Medulla oblongata (tissue), 1 donor: ENCODE results near the gene DOCK4.
"Not testable (repeated sequence)": the region's sequence is repeated elsewhere in the genome, so short reads cannot be mapped to it uniquely, and the experiment has no call there.

Source experiments
- DNase-seq: peaks from one replicate; pipeline ENCODE4 v3.0.0-alpha.2; 2015; ENCODE audit errors: extremely low spot score

Gene DOCK4

DNA sequence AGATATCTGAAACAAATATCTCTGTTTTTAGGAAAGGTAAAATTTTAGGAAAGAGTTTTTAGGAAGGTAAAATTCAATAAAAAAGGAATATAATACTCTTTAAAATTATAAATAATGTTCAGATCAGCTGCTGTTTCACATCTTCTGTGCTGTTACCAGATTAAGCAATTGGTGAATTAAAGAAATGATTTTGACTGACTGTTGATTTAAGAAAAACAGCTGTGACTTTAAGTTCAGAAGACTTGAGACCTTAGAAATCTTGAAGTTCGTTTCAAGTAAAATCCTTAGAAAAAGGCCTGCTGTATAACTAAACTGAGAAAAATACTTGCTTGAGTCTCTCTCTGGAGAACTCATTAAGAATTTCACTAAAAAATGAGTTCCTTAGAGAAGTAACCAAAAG is 250.6 kb downstream of the DOCK4 start:
- DNase-seq = no peak

- DNase-seq = peak; percentile 72
Observed at GRCh38 chr7:111954474-111955381, 251.5 kb downstream of the DOCK4 start.

DNA sequence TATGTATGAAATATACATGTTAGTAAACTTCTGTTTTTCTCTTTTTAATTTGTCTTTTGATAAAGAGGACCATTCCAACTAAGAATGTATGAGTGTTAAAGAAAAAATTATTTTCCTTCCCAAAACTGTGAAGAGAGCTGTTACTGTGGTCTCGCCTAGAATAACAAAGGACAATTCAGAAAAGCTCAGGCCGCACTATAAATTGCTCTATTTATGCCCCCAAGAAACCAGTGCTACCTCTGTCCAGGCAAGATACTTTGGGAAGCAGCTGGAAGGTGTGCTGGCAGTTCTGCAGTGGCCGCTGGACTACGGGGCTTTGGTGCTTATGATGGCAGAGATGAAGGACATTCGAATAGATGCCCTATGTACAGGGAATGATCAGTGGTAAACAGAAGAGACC is 252.1 kb downstream of the DOCK4 start:
- DNase-seq = no peak

- peak; percentile 77 for DNase-seq
Observed at GRCh38 chr7:111953611-111954010, 252.6 kb downstream of the DOCK4 start.

- DNase-seq = no peak
Observed at GRCh38 chr7:111952783-111953182, 253.4 kb downstream of the DOCK4 start.

- no peak for DNase-seq
Observed at GRCh38 chr7:111951052-111951451, 255.1 kb downstream of the DOCK4 start.

- DNase-seq = no peak
Observed at GRCh38 chr7:111942450-111943081, 263.6 kb downstream of the DOCK4 start.

DNA sequence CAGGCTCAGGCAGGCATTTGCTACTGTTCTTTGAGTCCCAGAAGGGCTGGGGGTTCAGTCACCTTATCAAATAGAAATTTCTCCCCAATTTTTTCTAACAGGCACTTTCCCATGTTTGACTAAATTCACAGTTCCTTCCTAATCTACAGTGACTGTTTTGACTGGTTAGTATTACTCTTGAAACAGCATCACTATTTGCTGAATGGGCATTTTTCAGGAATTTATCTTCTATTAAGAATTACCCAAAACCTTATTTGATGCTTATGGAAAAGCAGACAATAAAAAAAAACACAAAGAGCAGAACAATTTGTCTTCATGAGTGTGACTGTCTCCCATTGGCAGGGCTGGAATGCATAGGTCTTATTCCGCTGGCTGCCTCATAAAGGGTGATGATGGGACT is 269.0 kb downstream of the DOCK4 start:
- DNase-seq = no peak

DNA sequence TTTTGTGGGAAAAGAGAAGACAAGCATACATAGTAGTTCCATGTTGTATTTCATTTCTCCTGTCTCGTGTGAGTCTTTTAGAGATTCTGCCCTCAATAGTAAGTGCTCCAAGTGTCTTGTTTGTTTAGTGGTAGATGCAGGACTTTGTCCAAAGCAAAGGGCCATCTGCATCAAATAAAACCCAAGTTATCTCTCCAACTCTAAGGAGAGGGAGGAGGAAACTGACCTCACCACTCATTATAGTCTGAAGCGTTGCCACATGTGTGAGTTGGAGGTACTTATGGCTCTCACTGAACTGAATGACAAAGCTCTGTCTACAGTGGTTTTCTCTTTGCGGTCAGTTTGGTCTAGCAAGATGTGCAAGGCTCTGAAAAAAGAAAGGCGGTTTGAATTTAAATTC is 272.6 kb downstream of the DOCK4 start:
- DNase-seq = no peak

DNA sequence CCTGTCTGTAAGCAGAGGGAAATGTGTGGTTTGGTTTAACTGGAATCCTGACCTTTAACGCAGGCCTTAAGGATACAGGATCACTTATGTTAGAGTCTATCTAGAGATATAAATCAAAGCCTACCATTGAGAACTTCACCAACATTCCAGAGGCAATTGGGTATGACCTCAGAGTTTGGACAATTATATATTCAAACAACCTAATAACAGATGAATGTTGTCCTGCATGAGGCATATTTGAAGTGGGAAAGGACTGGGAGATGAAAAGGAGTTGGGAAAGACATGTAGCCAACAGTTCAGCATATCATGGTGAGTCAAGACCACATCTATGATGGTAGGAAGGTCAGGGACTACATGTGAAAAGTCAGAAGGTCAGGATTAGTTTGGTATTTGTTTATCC is 274.2 kb downstream of the DOCK4 start:
- DNase-seq = no peak

- DNase-seq = no peak
Observed at GRCh38 chr7:111931016-111931517, 275.1 kb downstream of the DOCK4 start.

DNA sequence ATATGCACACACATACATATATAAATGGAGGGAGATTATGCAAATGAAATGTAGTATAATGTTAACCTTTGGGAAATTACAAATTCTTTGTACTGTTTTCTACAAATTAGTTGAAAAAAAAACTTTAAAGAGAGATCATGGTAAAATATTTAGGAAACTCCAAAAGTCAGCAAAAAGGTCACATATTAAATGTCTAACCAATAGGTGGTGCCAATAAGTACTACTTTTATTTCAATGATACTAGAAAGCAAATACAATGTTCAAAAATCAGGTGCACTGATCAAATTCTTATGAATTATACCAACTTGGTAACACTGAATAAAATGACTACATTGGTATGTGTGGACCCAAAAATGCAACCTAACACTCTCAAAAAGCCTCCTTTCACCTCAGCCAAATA is 276.9 kb downstream of the DOCK4 start:
- no peak for DNase-seq

DNA sequence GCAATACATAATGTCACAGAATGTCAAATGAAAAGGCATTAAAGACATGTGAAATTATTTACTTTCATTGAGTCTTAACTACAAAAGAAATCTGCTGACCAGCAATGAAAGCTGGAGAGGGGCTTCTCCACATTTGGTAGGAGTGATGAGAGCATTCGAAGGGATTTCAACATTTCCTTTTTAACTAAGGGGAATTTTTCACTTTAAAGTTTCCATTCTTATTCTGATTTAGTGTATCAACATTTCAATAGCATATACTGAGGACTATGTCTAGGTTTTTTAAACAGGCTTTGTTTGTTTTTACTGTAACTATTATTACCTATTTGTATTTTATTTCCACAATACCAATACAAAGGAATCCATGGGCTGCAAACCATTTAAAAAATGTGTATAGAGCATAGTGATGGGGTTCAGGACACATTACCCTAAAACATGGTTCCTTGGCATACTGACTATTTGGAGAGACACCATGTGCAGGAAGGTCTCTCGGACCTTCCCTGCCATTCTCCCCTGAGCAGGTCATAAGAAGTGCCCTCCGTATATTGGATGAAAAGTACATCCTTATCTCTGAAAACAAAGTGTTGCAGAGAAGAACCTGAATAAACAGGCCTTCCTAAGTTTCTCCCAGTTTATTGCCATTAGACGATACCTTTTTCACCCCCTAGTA is 278.7 kb downstream of the DOCK4 start:
- DNase-seq = no peak

GRCh38 chr7:111920329-111920728 is 285.9 kb downstream of the DOCK4 start:
- DNase-seq = no peak

DNA sequence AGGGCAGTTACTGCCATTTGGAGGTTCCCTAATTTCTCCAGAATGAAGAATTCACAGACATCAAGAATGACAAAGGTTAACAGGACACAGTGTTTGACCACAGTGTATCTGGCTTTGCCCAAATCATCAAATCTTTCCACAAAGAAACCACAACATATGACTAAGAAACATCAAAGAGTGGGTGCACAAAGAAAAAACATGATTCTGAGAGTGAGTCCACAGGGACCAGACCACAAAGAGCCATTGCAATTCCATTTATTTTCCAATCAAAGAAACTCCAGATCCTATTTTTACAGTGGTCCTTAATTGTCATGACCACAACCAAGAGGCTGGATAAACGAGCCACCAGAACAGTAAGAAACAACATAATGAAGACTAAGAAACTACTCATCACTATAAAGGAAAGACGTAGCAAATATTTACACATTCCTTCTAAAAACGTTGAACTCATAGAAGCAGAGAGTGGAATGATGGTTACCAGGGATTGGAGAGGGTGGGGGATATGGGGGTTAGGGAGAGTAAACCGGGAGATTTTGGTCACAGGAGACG is 286.5 kb downstream of the DOCK4 start:
- no peak for DNase-seq

DNA sequence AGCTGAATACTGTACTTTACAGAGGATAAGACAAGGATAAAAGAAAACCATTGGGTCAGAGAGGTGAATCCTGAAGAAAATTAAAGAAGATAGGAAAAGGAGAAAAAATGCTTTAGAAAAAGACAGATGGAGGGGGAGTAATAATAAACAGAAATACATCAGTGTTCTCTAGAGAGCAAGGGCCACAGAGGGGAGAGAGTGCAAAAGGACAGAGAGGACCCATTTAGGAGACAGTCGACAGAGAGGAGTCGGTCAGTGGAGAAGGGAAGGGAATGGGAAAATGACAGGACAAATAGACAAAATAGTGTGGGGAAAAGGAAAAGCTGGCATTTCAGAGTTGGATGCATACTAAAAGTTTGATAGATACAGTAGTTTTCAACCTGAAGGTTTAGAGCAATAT is 287.0 kb downstream of the DOCK4 start:
- DNase-seq = no peak

GRCh38 chr7:111918461-111918860 is 287.7 kb downstream of the DOCK4 start:
- no peak for DNase-seq

DNA sequence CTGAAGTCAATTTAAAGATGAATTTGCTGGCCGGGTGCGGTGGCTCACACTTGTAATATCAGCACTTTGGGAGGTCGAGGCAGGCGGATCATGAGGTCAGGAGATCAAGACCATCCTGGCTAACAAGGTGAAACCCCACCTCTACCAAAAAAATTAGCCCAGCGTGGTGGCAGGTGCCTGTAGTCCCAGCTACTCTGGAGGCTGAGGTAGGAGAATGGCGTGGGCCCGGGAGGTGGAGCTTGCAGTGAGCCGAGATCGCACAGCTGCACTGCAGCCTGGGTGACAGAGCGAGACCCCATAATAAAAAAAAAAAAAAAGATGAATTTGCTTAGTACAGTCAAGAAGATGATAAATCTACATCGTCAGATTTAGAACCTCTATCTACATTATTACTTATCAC is 288.8 kb downstream of the DOCK4 start:
- DNase-seq = not testable (repeated sequence)

GRCh38 chr7:111914291-111914690 is 291.9 kb downstream of the DOCK4 start:
- peak; percentile 60 for DNase-seq

DNA sequence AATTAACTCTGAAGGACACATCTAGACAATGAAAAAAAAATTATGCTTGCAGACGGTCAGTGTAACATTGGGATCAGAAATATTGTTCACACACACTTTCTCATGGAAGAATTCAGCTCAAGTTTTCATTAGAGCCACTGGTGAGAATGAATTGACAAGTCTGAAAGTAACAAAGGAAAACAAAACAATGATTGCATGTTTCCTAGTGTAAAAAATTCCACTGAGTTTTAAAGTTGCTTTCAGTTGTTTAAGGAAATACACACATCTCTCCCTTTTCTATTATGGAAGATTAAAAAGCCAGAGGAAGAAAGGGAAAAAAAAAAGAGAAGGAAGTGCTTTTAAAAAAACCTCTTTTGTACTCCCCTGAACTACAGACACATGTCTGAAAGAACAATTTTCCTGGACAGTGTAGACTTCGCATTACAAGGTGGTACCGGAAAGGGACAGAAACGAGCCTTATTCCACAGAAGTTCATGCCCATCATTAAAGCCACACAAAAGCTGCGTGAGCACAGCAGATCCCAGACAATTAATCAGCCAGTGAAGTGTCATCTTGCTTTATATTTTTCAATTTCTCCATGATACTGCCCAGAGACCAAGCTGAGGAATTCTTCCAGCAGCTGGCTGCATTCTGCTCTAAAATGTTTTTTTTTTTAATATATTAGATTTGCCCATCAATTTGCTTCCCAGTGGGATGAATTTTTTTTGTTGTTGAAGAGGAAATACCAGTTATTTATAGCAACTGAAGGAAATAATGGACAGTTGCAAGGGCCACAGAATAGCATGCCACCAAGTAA is 294.8 kb downstream of the DOCK4 start:
- DNase-seq = no peak

DNA sequence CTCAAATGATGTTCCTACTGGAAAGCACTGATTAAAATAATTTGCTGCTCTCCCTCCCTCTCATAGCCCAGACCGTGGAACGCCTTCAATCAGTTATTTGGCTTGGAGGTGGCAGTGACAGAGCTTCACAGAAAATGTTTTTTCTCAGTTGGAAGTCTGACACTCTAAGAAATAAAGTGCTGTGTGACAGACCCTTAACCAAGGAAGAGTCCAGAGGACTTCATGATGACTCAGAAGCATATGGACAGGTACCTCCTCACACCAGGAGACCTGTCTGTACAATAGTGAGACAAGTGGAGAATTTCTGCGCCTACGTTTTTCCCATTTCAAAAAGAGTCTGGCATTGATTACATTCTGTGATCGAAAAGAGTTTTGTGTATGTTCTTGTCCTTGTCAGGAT is 295.5 kb downstream of the DOCK4 start:
- DNase-seq = no peak
